Stimulated activated CD8-positive, alpha-beta memory T cell treated with anti-CD3 and anti-CD28 coated beads, Interleukin-4, amount 100 ng/mL, for 48 hours (primary cell): ENCODE data around the gene PICALM.
A peak's percentile ranks its signal among the peaks of the same experiment; 100 is the strongest.

Experiments used
- DNase-seq: peaks from one replicate; pipeline ENCODE4 v3.0.0-alpha.2; 2020

PICALM gene

DNA sequence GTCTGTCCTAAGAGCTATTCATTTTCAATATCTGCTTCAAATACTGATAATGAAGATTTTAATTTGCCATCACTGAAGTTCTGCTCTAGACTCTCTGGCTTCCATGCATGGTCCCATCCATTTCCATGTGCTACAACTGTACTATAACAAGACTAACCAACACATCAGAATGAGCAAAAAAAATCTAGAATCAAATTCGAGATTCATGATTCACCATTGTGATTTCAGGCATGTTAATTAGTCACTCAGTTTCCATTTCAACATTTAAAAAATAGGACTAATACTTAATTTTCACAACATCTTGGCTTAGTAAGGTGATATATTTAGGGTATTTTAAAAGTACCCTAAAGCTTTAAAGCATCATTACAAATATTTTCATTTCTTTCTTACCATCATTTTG is 22.8 kb downstream of the PICALM start:
- DNase-seq: no peak

DNA sequence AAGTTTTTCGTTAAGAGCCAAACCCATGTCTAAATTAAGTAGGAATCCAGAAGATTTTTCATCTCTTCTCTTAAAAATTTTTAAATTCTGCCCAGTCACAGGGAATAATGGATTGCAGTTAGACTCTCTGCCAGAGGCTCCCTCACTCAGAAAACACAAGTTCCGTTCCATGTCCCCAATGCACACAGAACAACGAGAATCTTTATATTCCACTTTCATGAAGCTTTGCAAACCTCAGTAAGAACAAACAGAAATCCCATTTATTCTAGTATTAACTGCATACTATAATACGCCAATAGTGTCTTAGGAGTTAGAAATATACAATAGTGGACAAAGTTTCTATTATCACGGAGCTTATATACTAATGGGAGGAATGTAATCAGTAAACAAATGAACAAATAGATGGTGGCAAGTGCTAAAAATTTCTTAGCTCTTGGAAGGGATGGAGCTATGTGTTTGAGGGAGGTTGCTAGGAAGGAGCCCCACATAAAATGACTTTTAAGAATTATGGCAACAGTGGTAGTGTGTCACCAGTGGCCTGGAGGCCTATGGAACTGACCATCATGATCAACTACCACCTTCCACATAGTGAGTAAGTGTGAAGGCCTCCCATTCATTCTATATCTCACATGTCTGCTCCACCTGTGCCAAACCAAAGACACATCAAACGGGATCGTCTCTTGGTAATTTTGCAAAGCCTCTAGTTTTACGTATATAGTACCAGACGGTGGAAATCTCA is 24.9 kb downstream of the PICALM start:
- no peak for DNase-seq

- DNase-seq: peak; percentile 51
These were observed 26.9 kb downstream of the PICALM start for GRCh38 chr11:86041975-86042378.

DNA sequence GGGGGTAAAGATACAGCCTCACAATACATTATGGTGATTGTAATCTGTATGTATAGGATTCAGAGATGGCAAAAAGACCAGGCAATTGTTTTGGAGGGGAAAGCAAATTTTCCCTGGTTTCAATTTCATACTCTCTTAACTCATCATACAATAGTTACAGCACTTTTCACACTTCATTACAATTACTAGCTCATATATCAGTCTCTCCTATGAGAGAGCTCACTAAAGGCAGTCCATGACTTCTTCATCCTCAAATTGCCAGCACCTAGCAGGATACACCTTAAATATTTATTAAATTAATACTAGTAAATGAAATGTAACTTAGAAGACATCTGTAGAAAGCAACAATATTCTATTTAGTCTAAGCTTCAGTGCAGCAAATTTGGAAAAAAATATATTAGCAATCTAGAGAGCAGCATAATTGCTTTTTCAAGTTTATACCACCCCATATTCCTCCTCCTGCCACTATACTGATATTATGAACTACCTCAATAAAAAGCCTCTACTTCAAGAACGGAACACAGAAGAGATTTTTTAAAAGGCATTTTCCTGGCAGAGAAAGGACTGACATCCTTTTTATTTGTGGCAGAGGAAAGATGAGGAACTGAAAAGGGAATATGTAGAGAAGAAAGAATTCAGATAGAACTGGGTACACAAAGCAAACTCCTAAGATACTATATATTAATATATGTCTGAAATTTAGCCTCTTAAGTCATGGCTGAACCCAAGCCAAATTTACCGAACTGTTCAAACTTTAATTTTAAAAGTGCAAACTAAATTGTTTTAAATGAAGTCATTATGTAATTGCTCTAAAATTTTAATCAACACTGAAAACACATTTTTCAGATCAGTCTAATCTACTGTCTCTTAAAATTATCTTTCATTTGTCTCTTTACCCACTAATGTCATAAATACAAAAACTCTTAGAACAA is 27.7 kb downstream of the PICALM start:
- DNase-seq: no peak

GRCh38 chr11:86039094-86039493 is 29.8 kb downstream of the PICALM start:
- DNase-seq: no peak

DNA sequence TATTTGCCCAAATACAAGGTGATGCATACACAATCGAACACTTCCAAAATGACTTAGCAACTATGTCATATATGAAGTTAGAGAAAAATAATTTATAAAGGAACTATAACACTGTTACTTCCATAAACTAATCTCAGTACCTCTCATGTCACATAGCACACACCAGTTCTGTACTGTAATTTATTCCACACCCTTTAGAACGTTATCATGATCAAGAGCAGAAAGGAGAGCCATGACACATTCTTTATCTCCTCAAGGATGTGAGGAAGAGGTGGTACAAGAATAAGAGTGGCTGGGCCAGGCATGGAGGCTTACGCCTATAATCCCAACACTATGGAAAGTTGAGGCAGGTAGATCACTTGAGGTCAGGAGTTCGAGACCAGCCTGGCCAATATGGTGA is 31.1 kb downstream of the PICALM start:
- no peak for DNase-seq

GRCh38 chr11:86035920-86036319 is 33.0 kb downstream of the PICALM start:
- no peak for DNase-seq

GRCh38 chr11:86035164-86035563 is 33.7 kb downstream of the PICALM start:
- DNase-seq: no peak

- no peak for DNase-seq
These were observed 34.2 kb downstream of the PICALM start for GRCh38 chr11:86034710-86035109.

DNA sequence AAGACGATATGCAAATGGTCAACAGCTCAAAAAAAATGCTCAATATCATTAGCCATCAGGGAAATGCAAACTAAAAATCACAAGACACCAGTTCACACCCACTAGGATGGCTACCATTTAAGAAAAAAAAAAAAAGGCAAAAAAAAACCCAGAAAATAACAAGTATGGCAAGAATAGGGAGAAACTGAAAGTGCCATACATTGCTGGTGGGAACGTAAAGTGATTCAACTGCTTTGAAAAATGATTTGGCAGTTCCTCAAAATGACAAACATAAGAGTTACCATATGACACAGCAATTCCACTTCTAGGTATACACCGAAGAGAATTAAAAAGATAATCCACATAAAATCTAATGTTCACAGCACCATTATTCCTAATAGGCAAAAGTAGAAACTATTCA is 47.5 kb downstream of the PICALM start:
- no peak for DNase-seq

DNA sequence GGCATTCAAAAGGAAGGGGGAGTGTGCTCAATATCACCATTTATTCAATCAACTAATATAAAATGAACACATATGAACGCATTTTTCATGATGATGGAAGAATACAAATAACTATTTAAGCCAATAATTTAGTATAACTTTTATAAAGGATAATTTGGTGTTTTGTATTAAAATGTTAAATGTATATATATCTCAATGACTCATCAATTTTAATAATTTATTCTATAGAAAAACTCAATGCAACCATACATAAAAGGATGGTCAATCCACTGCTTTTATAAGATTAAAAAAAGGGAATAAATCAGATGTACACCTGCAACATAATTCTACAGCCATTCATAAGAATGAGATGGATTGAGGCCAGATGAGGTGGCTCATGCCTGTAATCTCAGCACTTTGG is 50.6 kb downstream of the PICALM start:
- no peak for DNase-seq

DNA sequence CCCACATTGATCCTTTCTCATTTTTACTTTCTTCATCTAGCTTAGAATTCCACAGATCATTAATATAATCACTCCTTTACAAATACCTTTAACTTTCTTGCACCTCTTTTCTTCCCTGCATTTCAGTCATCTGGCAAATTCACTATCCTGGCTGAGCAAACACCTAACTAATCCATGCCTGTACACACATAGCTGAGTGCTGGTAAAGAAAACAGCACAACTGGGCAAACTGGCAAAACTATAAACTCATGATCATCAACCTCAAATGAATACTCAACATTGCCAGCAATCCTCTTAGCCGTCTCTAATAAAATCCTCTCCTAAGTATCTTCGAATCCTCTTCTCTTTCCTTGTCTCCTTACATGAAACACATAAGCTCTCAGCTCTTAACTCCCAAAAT is 52.4 kb downstream of the PICALM start:
- DNase-seq: no peak

GRCh38 chr11:86015699-86016098 is 53.2 kb downstream of the PICALM start:
- DNase-seq: no peak

GRCh38 chr11:86014221-86014620 is 54.7 kb downstream of the PICALM start:
- DNase-seq: no peak

DNA sequence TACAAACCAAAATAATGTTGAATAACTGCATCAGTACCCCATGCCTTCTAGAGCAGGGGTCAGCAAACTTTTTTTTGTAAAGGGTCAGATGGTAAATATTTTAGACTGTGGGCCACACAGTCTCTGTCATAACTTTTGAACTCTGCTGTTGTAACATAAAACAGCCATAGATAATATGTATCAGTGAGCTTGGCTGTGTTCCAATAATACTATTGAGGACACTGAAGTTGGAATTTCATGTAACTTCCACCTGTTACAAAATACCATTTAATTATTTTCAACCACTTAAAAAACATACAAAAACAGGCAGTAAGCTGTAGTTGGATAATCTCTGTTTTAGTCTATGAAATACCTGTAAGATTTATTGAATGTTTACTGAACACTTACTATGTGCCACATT is 55.2 kb downstream of the PICALM start:
- DNase-seq: no peak

- no peak for DNase-seq
These were observed 57.7 kb downstream of the PICALM start for GRCh38 chr11:86011175-86011574.

DNA sequence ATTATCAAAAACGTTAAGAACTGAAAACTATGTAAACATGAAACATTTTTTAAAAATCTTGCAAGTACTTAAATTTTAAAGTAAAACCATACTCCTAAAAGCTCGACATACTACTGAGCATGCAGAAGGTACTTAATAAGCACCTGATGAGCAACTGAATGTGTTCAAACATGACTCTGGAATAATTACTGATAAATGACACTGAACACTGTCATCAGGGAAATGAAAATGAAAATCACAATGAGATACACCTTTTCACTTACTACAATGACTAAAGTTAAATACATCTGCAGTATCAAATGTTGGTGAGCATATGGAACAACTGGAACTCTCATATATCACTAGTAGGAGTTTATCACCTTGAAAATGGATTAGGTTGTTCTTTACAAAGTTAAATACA is 65.2 kb downstream of the PICALM start:
- no peak for DNase-seq

DNA sequence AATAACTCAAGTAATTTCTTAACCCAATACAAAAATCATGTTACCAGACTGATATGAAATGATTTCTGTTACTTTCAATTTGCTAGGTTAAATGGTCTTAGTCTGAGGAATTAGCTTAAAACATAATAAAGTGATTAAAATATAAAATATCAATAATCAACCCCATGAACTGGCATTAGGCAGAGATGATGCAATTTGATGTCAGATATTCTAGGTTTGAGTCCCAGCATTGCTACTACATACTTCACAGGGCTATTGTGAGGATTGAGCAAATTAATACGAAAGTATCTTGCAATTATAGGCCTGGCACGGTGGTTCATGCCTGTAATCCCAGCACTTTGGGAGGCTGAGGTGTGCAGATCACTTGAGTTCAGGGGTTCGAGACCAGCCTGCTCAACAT is 66.5 kb downstream of the PICALM start:
- DNase-seq: no peak

DNA sequence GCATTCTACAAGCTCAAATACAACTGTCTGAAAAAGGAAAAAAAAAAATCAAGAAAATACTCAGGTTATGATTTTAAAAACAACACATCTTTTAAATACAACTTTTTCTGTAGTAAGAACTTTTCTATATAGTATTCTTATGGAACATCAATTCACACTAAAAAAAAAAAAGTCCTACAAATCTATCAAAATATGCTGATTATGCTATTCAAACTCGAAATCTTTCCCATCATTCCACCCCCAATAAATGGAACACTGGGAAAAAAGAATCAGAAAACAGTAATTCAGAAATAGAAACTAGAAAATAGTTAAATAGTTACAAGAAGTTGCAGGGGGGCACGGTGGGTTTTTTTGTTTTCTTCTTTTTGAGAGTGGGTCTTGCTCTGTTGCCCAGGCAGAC is 77.4 kb downstream of the PICALM start:
- no peak for DNase-seq

DNA sequence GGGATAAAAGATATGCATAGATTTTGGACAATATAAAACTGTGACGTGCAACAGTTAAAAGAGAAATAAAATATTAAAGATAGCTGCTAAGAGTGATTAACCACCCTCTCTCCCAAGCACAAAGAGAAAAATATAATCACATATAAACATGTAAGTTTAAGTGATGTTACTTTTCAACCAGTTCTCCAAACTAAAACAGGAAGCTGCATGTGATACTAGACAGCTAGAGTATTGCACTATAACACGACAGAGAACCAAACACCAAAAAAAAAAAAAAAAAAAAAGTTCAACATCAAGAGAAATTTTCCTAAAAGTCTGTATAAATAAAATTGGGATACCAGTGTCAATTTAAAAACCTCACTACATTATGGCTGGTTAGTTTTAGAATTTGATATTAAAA is 79.1 kb downstream of the PICALM start:
- no peak for DNase-seq

DNA sequence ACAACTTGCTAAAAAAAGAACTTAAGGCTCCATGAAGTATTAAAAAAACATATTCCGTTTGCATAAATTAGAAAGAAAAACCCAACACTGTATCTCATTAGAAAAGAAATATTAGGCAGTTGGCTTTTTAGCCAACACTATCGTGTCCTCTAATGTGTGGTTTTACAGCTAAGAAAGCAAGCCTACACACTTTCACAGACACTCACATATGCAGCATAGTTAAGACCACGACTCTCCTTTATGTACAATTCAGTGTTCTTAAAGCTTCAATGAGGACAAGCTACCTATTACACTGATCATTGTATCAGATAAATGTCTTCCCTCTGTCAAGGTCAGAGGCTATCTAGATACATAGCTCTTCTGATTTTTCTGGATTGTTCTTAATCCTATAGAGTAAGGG is 80.1 kb downstream of the PICALM start:
- DNase-seq: no peak

- DNase-seq: no peak
These were observed 91.1 kb downstream of the PICALM start for GRCh38 chr11:85977751-85978160.

DNA sequence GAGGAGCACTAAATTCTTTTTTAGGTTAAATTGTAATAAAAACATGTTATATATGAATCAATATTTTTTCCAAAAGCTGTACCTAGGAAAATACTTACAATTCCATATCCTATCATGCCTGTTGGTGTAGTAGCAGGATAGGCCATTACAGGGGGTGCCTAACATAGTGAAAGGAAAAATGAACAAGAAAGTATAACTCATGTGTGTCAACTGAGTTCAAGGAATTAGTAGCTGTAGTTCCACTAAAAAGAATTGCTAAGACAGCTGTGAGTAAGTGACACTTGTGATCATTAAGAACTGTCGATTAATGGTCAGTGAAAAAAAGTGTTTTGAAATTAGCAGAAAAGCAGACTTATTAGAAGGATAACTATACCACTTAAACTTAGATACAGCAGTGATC is 92.4 kb downstream of the PICALM start:
- DNase-seq: no peak

- DNase-seq: no peak
These were observed 94.8 kb downstream of the PICALM start for GRCh38 chr11:85974122-85974521.
